ENCODE measurements around the gene SNAI1. TPM values are rescaled to one million over a fixed set of nuclear protein-coding genes. Genes with fewer than 3 reads are reported as not detected.
A peak's percentile ranks its signal among the peaks of the same experiment; 100 is the strongest.
"Not testable (repeated sequence)": the region's sequence is repeated elsewhere in the genome, so short reads cannot be mapped to it uniquely, and the experiment has no call there.

The SNAI1 gene
- total and polyA plus RNA-seq, 2 of the 4 experiments (the other 2 are of a cell fraction) = 0.54 to 13.7 TPM

DNA sequence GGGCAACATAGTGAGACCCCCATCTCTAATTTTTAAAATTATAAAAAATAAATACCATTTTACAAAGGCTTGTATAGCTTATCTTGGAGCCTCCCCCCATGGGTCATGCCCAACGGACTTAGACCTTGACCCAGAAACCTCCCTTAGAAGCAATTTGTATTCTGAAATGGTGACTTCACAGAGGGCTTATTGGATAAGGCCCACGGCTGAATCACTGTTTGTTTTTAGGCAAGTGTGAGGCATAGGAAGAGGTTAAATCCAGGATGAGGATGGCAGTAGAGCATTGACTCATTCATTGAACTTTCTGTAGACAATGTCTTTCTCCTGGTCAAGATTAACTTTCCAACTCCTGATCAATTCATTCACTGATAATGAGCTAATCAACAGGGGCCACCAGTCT is 6.2 kb upstream of the SNAI1 start:
- dilution Hi-C loops (cut with HindIII; ENCODE audit: low sequenced_read_pairs, unreplicated experiment) = no loop called here
- Histone ChIP-seq H3K27ac (ENCODE audit: insufficient read depth, low read length) (no peak overlapping the region), H3K14ac (replicated peaks; ENCODE audit: low read depth, low read length) (no peak overlapping the region), H3K9me3 (ENCODE audit: control insufficient read depth, insufficient read depth, low read length) (no peaks in the 10 kb centered on the region), H3K27me3 (ENCODE audit: control insufficient read depth, insufficient read depth, low read length) (no peaks in the 10 kb centered on the region), H4K20me1 (ENCODE audit: insufficient read depth, low read length) (no peaks in the 10 kb centered on the region), H4K8ac (ENCODE audit: low read depth in 2 of 2, low read length in 2 of 2) (no peak overlapping the region), H3K23ac (ENCODE audit: low read depth, low read length) (no peak overlapping the region), H2BK20ac (ENCODE audit: low read depth, low read length) (no peak overlapping the region), H4K5ac (ENCODE audit: low read depth, low read length) (no peak overlapping the region), H3K9me1 (ENCODE audit: insufficient read depth, low read length) (no peaks in the 10 kb centered on the region; the same call in 1 of the 2 replicates), H3K4me2 (ENCODE audit: low read depth, low read length) (no peak overlapping the region), H2BK5ac (ENCODE audit: low read depth, low read length, poor library complexity, severe bottlenecking) (no peak overlapping the region), H3K4me1 (ENCODE audit: control insufficient read depth, insufficient read depth, low read length) (0 out of 2 replicates have a peak, but pooled peaks cover 1% of the 10 kb centered on the region), H3K36me3 (ENCODE audit: control insufficient read depth, insufficient read depth, low read length) (no peaks in the 10 kb centered on the region), H2AK9ac (replicated peaks; ENCODE audit: low read depth, low read length, poor library complexity) (no peak overlapping the region), H3K56ac (ENCODE audit: extremely low read depth, insufficient read depth, low read length) (no peak overlapping the region), H3K79me1 (ENCODE audit: low read depth in 1 of 2, low read length in 2 of 2) (no peaks in the 10 kb centered on the region), H2AFZ (replicated peaks; ENCODE audit: low read length, poor library complexity) (no peak overlapping the region), H3K18ac (ENCODE audit: low read depth, low read length) (no peak overlapping the region), H3K4ac (ENCODE audit: low read depth, low read length) (no peak overlapping the region), H2BK15ac (ENCODE audit: low read depth, low read length) (no peak overlapping the region), H4K91ac (ENCODE audit: insufficient read depth, low read depth, low read length) (no peak overlapping the region), H2BK120ac (ENCODE audit: low read depth, low read length) (no peak overlapping the region), H3K9ac (ENCODE audit: low read depth, low read length) (no peak overlapping the region), H3K4me3 (ENCODE audit: insufficient read depth, low read depth, low read length) (no peak overlapping the region), H2AK5ac (ENCODE audit: low read depth, low read length) (no peak overlapping the region)
- DNase-seq = peak; percentile 75
- CTCF ChIA-PET = interaction anchor here (0.6 to 7.0 kb wide), 2 partner anchors 95 to 117 kb away, joined by 3 to 98 read pairs; no protein-coding TSS in a partner anchor
- no peak for TF ChIP-seq BHLHE40 (IDR thresholded peaks at IDR 0.05; ENCODE audit: low read depth, low read length)
- 0 out of 2 replicates have a peak, but pooled peaks have one; percentile 12 for TF ChIP-seq FOS (IDR thresholded peaks at IDR 0.05; ENCODE audit: low read depth, low read length)
- in situ Hi-C loops (cut with MboI; ENCODE audit: low sequenced_read_pairs) = no loop called here
- no TSS peak for BruUV-seq (replicated peaks)
- WGBS, 2 experiments (ENCODE audit: extremely low coverage in 2 of 2, insufficient read length in 1 of 2) = no CpG with 5 or more reads among the region's 2 CpGs
- peak; percentile 68 for ATAC-seq (ENCODE audit: low read depth)
- intact Hi-C loops (cut with micrococcal nuclease) = no loop called here
- POLR2A ChIA-PET (ENCODE audit: unreplicated experiment) = interaction anchor here (0.6 to 1.0 kb wide), 3 partner anchors 95 to 171 kb away, joined by 5 to 11 read pairs (median 7); no protein-coding TSS in a partner anchor

GRCh38 chr20:49977740-49978139 is 5.0 kb upstream of the SNAI1 start:
- ATAC-seq (ENCODE audit: low read depth); H3K23ac ChIP-seq (ENCODE audit: low read depth, low read length); H2BK5ac ChIP-seq (ENCODE audit: low read depth, low read length, poor library complexity, severe bottlenecking); H2BK20ac ChIP-seq (ENCODE audit: low read depth, low read length); H3K9ac ChIP-seq (ENCODE audit: low read depth, low read length); H4K8ac ChIP-seq (ENCODE audit: low read depth in 2 of 2, low read length in 2 of 2); H3K79me1 ChIP-seq (ENCODE audit: low read depth in 1 of 2, low read length in 2 of 2); H3K9me3 ChIP-seq (ENCODE audit: control insufficient read depth, insufficient read depth, low read length); H3K4me3 ChIP-seq (ENCODE audit: insufficient read depth, low read depth, low read length); H3K4me2 ChIP-seq (ENCODE audit: low read depth, low read length); DNase-seq; POLR2A ChIA-PET (ENCODE audit: unreplicated experiment); H3K36me3 ChIP-seq (ENCODE audit: control insufficient read depth, insufficient read depth, low read length); H2BK120ac ChIP-seq (ENCODE audit: low read depth, low read length); BruUV-seq (replicated peaks); H3K56ac ChIP-seq (ENCODE audit: extremely low read depth, insufficient read depth, low read length); H3K27ac ChIP-seq (ENCODE audit: insufficient read depth, low read length); H2AK9ac ChIP-seq (replicated peaks; ENCODE audit: low read depth, low read length, poor library complexity); H3K4me1 ChIP-seq (ENCODE audit: control insufficient read depth, insufficient read depth, low read length); H3K9me1 ChIP-seq (ENCODE audit: insufficient read depth, low read length); H4K5ac ChIP-seq (ENCODE audit: low read depth, low read length); H4K91ac ChIP-seq (ENCODE audit: insufficient read depth, low read depth, low read length); H2BK15ac ChIP-seq (ENCODE audit: low read depth, low read length); H3K27me3 ChIP-seq (ENCODE audit: control insufficient read depth, insufficient read depth, low read length); H2AK5ac ChIP-seq (ENCODE audit: low read depth, low read length); H3K18ac ChIP-seq (ENCODE audit: low read depth, low read length); H3K4ac ChIP-seq (ENCODE audit: low read depth, low read length); H2AFZ ChIP-seq (replicated peaks; ENCODE audit: low read length, poor library complexity); H4K20me1 ChIP-seq (ENCODE audit: insufficient read depth, low read length); H3K14ac ChIP-seq (replicated peaks; ENCODE audit: low read depth, low read length); dilution Hi-C loops (cut with HindIII; ENCODE audit: low sequenced_read_pairs, unreplicated experiment); in situ Hi-C loops (cut with MboI; ENCODE audit: low sequenced_read_pairs): not testable (repeated sequence)
- CTCF ChIA-PET = interaction anchor here (7.0 kb wide), 1 partner anchor 94 kb away, joined by 98 read pairs; no protein-coding TSS in a partner anchor
- 100% methylated on average over 1 of the region's 2 CpGs; no CpG with 5 or more reads in 1 of the 2 experiments for WGBS, 2 experiments (ENCODE audit: extremely low coverage in 2 of 2, insufficient read length in 1 of 2)
- intact Hi-C loops (cut with micrococcal nuclease) = loop anchor here (1.0 kb wide), 1 partner anchor 108 kb away; no protein-coding TSS in a partner anchor

Data from IMR-90 (cell line).